CD8-positive, alpha-beta memory T cell (primary cell): Measurements from ENCODE around the gene OR10D3. TPM values are rescaled to one million over a fixed set of nuclear protein-coding genes. Genes with fewer than 3 reads are reported as not detected.

ENCODE experiments used
- CTCF ChIA-PET: fragments of 350-600 bp; sonication (Branson Sonifier 250); formaldehyde crosslinking; loops from one replicate; lab custom pipeline; 2021; ENCODE audit warnings: antibody characterized with exemption; lab: Charles Lee
- POLR2A ChIA-PET: fragments of 350-600 bp; sonication (Branson Sonifier 250); formaldehyde crosslinking; loops from one replicate; lab custom pipeline; 2021; ENCODE audit warnings: antibody characterized with exemption; lab: Charles Lee
- DNase-seq, 5 donors: peaks; one replicate each; pipeline versions ENCODE4 v3.0.0 to v3.0.0-alpha.2; 2020 to 2022; ENCODE audit warnings: mixed read lengths in 1 of 5
- H3K27ac ChIP-seq: one replicate; pipeline ENCODE4 v1.7.0; 2013; ENCODE audit warnings: low read depth, mild to moderate bottlenecking, low read length, moderate library complexity
- H3K27me3 ChIP-seq: 2 replicates; pipeline ENCODE4 v1.7.0; 2013; ENCODE audit warnings: low read length, mild to moderate bottlenecking; ENCODE audit not compliant: insufficient read depth, poor library complexity, severe bottlenecking
- H3K36me3 ChIP-seq: 2 replicates; pipeline ENCODE4 v1.7.0; 2013; ENCODE audit warnings: mild to moderate bottlenecking, low read length, moderate library complexity; ENCODE audit not compliant: insufficient read depth
- H3K4me1 ChIP-seq: 2 replicates; pipeline ENCODE4 v1.7.0; 2013; ENCODE audit warnings: mild to moderate bottlenecking, low read length, moderate library complexity; ENCODE audit not compliant: insufficient read depth
- H3K4me3 ChIP-seq: 2 replicates; pipeline ENCODE4 v1.7.0; 2013; ENCODE audit warnings: mild to moderate bottlenecking, low read length
- H3K9me3 ChIP-seq: 2 replicates; pipeline ENCODE4 v1.7.0; 2013; ENCODE audit warnings: mild to moderate bottlenecking, low read length
- H3K27ac Mint-ChIP-seq, 8 donors: one replicate each; pipeline ENCODE4 v1.8.0; 2020 to 2021; ENCODE audit warnings: mixed read lengths in 8 of 8, mild to moderate bottlenecking in 6 of 8, inconsistent platforms in 3 of 8, moderate library complexity in 3 of 8
- H3K27me3 Mint-ChIP-seq, 2 donors: one replicate each; pipeline ENCODE4 v1.8.0; 2020 to 2021; ENCODE audit warnings: mixed read lengths in 2 of 2, mild to moderate bottlenecking in 1 of 2, moderate library complexity in 1 of 2
- H3K36me3 Mint-ChIP-seq, 3 donors: one replicate each; pipeline ENCODE4 v1.8.0; 2020 to 2021; ENCODE audit warnings: mixed read lengths in 3 of 3, inconsistent platforms in 1 of 3, mild to moderate bottlenecking in 1 of 3
- H3K4me1 Mint-ChIP-seq, 3 donors: one replicate each; pipeline ENCODE4 v1.8.0; 2020 to 2021; ENCODE audit warnings: mixed read lengths in 3 of 3, inconsistent platforms in 1 of 3, mild to moderate bottlenecking in 1 of 3
- H3K4me3 Mint-ChIP-seq, 7 donors: one replicate each; pipeline ENCODE4 v1.8.0; 2020 to 2021; ENCODE audit warnings: mixed read lengths in 7 of 7, mild to moderate bottlenecking in 6 of 7, moderate library complexity in 4 of 7, inconsistent platforms in 2 of 7
- H3K9me3 Mint-ChIP-seq, 5 donors: one replicate each; pipeline ENCODE4 v1.8.0; 2020 to 2022; ENCODE audit warnings: mixed read lengths in 5 of 5, mild to moderate bottlenecking in 3 of 5, moderate library complexity in 2 of 5, inconsistent platforms in 1 of 5
- polyA plus RNA-seq: library from polyadenylated mRNA; unstranded; fragments of 300-500 nt; fragmentation: Illumina TruSeq; gene quantifications from one replicate; pipeline ENCODE4 v1.2.3, GENCODE V29; 2021
- total RNA-seq, 2 experiments: library from RNA; stranded (reverse); gene quantifications; one replicate each; pipeline ENCODE4 v1.2.3, GENCODE V29; 2021

Gene OR10D3, protein sequence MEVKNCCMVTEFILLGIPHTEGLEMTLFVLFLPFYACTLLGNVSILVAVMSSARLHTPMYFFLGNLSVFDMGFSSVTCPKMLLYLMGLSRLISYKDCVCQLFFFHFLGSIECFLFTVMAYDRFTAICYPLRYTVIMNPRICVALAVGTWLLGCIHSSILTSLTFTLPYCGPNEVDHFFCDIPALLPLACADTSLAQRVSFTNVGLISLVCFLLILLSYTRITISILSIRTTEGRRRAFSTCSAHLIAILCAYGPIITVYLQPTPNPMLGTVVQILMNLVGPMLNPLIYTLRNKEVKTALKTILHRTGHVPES
- total RNA-seq (not detected), polyA plus RNA-seq (not detected)

DNA sequence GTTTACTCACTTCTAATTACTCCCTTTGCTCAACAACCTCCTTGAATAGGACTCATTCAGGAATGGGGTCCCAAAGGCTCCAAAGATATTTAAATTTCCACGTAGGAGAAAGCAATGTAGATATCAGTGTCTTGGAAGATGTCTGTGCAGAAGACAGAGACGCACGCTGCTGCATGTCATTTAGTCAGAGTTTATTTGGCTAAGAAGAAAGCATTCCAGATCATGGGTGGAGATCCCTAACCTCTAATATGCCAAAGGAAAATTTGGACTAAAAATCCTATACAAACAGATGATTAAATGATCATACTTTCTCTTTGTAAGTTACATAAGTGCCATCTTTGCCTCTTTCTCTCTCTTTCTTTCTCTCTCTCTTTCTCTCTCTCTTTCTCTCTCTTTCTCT, at the start of gene OR10D3:
Gene OR10D3 (plus strand): TSS at position 278 of the 400 bp plus-strand sequence. CDS start 1,925 bp downstream, outside the sequence.
- H3K9me3 Mint-ChIP-seq = peaks cover 0 to 4% (median 0%) of the 10 kb centered on the region in 5 donors
- H3K27ac Mint-ChIP-seq = no peak within 1 kb of the TSS
- Histone ChIP-seq H3K27ac (no peak within 1 kb of the TSS), H3K4me3 (no peak within 1 kb of the TSS), H3K9me3 (no peaks in the 10 kb centered on the region), H3K27me3 (no peaks in the 10 kb centered on the region), H3K36me3 (no peaks in the 10 kb centered on the region), H3K4me1 (no peaks in the 10 kb centered on the region)
- ChIA-PET POLR2A (no interaction called here), CTCF (no interaction called here)
- no peak within 1 kb of the TSS for H3K4me3 Mint-ChIP-seq
- DNase-seq = no peak
- no peaks in the 10 kb centered on the region for H3K36me3 Mint-ChIP-seq
- H3K4me1 Mint-ChIP-seq = no peaks in the 10 kb centered on the region
- peaks cover 0 to 7% of the 10 kb centered on the region in 2 donors for H3K27me3 Mint-ChIP-seq

DNA sequence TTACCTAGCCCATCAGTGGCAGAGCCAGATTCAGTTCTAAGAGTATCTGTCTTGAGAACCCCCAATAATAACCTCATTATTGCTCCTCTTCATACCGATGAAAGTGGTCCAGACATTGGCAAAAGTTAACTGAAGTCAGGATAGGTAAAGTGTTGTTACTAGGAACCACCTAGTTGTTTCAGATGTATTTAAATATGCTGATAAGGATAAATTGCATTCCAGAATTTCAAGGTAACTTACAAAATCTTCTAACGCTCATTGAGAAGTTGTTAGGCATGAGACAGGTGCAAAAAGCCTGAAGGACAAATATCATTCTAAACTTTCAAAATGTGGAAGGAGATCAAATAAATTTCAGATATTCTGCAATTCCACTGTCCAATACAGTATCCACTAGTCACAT, 40.1 kb upstream of the OR10D3 start:
- no peak overlapping the region for H3K4me3 ChIP-seq
- no peaks in the 10 kb centered on the region for H3K4me1 ChIP-seq
- H3K36me3 ChIP-seq = no peaks in the 10 kb centered on the region
- peaks cover 2 to 16% (median 14%) of the 10 kb centered on the region in 3 donors for H3K36me3 Mint-ChIP-seq
- no peak overlapping the region for H3K4me3 Mint-ChIP-seq
- no peak overlapping the region for H3K27ac ChIP-seq
- no peaks in the 10 kb centered on the region for H3K27me3 Mint-ChIP-seq
- DNase-seq = no peak
- ChIA-PET CTCF (no interaction called here), POLR2A (no interaction called here)
- H3K9me3 Mint-ChIP-seq = peaks cover 0 to 8% (median 4%) of the 10 kb centered on the region in 5 donors
- no peaks in the 10 kb centered on the region for H3K9me3 ChIP-seq
- no peak overlapping the region for H3K27ac Mint-ChIP-seq
- no peaks in the 10 kb centered on the region for H3K27me3 ChIP-seq
- no peaks in the 10 kb centered on the region for H3K4me1 Mint-ChIP-seq

DNA sequence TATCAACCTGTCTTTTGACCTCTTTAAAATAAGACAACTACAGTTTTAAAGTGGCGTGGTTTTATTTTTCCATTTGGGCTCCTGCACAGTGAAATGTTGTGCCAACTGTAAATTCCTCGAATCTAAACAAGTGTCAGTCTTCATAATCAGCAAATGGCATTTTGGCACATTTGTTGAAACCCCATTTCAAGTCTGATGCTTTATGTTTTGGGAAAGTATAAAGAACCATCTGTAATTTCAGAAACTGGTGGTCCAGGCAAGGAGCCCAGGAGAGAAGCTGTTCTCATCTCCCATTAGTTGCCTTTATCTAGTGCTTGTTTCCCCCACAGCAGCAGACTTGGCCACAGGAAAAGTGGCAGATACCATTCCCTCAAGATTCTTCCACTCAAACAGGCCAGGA, 35.2 kb upstream of the OR10D3 start:
- POLR2A ChIA-PET = no interaction called here
- no peak overlapping the region for H3K4me3 ChIP-seq
- peaks cover 0 to 2% (median 0%) of the 10 kb centered on the region in 3 donors for H3K36me3 Mint-ChIP-seq
- CTCF ChIA-PET = no interaction called here
- no peak overlapping the region for H3K4me3 Mint-ChIP-seq
- no peaks in the 10 kb centered on the region for H3K4me1 Mint-ChIP-seq
- no peaks in the 10 kb centered on the region for H3K36me3 ChIP-seq
- H3K27ac Mint-ChIP-seq = no peak overlapping the region
- no peak overlapping the region for H3K27ac ChIP-seq
- no peaks in the 10 kb centered on the region for H3K27me3 ChIP-seq
- H3K27me3 Mint-ChIP-seq = peaks cover 0 to 3% of the 10 kb centered on the region in 2 donors
- no peaks in the 10 kb centered on the region for H3K4me1 ChIP-seq
- no peaks in the 10 kb centered on the region for H3K9me3 Mint-ChIP-seq
- H3K9me3 ChIP-seq = no peaks in the 10 kb centered on the region
- no peak for DNase-seq

DNA sequence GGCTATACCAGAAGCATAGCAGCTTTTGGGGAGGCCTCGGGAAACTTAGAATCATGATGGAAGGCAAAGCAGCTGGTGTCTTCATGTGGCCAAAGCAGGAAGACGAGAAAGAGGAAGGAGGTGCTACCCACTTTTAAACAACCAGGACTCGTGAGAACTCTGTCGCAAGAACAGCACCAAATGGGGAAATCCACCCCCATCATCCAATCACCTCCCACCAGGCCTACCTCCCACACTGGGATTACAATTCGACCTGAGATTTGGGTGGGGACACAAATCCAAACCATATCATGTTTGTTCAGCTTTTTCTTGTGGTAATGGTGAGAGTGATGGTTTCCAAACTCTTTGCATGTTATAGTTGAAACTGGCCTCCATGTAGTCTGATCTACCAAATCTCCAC, 32.5 kb upstream of the OR10D3 start:
- POLR2A ChIA-PET = no interaction called here
- Mint-ChIP-seq H3K27me3 (peaks cover 0 to 3% of the 10 kb centered on the region in 2 donors), H3K36me3 (no peaks in the 10 kb centered on the region), H3K4me3 (no peak overlapping the region), H3K9me3 (no peaks in the 10 kb centered on the region), H3K27ac (peak overlapping the region in 1 of 8 donors; percentile 26), H3K4me1 (no peaks in the 10 kb centered on the region)
- DNase-seq = no peak
- no peaks in the 10 kb centered on the region for H3K27me3 ChIP-seq
- no peaks in the 10 kb centered on the region for H3K4me1 ChIP-seq
- CTCF ChIA-PET = no interaction called here
- no peak overlapping the region for H3K4me3 ChIP-seq
- H3K27ac ChIP-seq = no peak overlapping the region
- H3K36me3 ChIP-seq = no peaks in the 10 kb centered on the region
- no peaks in the 10 kb centered on the region for H3K9me3 ChIP-seq

DNA sequence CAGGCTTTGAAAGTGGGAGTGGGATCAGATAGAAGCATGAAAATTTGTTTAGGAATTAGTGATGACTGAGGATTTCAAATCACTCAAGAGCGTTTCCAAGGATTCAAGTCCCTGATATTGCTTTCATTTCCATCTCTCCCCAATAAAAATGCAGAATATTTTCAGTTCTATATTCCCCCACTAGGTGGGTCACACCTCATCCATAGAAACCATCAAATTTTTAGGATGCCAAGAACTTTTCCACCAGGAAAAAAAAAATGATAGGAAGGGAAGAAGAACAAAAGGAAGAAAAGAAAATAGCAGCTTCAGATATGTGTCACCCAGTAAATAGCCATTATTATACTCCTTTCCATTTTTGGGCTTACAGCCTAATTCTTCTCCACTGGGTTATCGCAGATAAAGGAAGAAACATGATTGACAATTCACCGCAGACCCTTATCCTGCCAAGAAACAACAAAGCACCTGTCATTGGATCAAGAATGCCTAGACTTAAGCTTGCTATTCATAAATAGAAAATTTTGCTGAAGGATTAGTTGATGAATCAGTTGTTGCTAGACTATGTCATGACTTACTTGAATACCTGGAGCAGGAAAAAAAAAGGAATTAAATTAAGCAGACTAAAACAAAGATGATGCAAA, 30.3 kb upstream of the OR10D3 start:
- Histone ChIP-seq H3K36me3 (no peaks in the 10 kb centered on the region), H3K27me3 (no peaks in the 10 kb centered on the region), H3K4me3 (no peak overlapping the region), H3K27ac (no peak overlapping the region), H3K9me3 (no peaks in the 10 kb centered on the region), H3K4me1 (no peaks in the 10 kb centered on the region)
- DNase-seq = no peak
- H3K27me3 Mint-ChIP-seq = peaks cover 0 to 3% of the 10 kb centered on the region in 2 donors
- ChIA-PET CTCF (no interaction called here), POLR2A (no interaction called here)
- no peak overlapping the region for H3K27ac Mint-ChIP-seq
- H3K4me3 Mint-ChIP-seq = no peak overlapping the region
- no peaks in the 10 kb centered on the region for H3K36me3 Mint-ChIP-seq
- no peaks in the 10 kb centered on the region for H3K4me1 Mint-ChIP-seq
- H3K9me3 Mint-ChIP-seq = no peaks in the 10 kb centered on the region

DNA sequence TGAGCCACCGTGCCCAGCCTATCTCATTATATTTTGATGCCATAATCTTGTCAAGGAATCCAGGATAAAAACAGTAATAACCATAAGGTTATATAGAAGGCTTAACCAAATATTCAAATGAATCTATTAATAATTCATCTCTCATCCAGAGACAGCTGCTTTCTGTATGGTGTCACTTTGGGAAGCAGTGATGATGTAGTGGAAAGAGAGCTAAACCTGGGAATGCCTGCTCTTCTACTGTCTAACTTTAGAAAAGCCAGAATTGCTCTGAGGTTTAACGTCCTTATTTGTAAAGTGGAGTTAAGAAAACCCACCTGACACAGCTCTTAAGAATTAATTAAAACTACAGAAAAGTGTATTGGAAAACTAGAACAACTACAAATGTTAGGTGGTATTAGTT, 29.3 kb upstream of the OR10D3 start:
- Mint-ChIP-seq H3K27ac (no peak overlapping the region), H3K36me3 (no peaks in the 10 kb centered on the region), H3K27me3 (peaks cover 3 to 6% of the 10 kb centered on the region in 2 donors), H3K9me3 (no peaks in the 10 kb centered on the region), H3K4me3 (no peak overlapping the region), H3K4me1 (no peaks in the 10 kb centered on the region)
- Histone ChIP-seq H3K9me3 (no peaks in the 10 kb centered on the region), H3K4me1 (no peaks in the 10 kb centered on the region), H3K27ac (no peak overlapping the region), H3K4me3 (no peak overlapping the region), H3K27me3 (no peaks in the 10 kb centered on the region), H3K36me3 (no peaks in the 10 kb centered on the region)
- ChIA-PET CTCF (no interaction called here), POLR2A (no interaction called here)
- DNase-seq = no peak

- no peak for DNase-seq
- Histone ChIP-seq H3K27me3 (no peaks in the 10 kb centered on the region), H3K9me3 (no peaks in the 10 kb centered on the region), H3K27ac (no peak overlapping the region), H3K4me3 (no peak overlapping the region), H3K4me1 (no peaks in the 10 kb centered on the region), H3K36me3 (no peaks in the 10 kb centered on the region)
- Mint-ChIP-seq H3K36me3 (no peaks in the 10 kb centered on the region), H3K27me3 (peaks cover 0 to 10% of the 10 kb centered on the region in 2 donors), H3K4me3 (no peak overlapping the region), H3K27ac (no peak overlapping the region), H3K4me1 (no peaks in the 10 kb centered on the region), H3K9me3 (no peaks in the 10 kb centered on the region)
- CTCF ChIA-PET = no interaction called here
- POLR2A ChIA-PET = no interaction called here
Measured at GRCh38 chr11:124159481-124159880, 23.7 kb upstream of the OR10D3 start.

- H3K27me3 Mint-ChIP-seq = peaks cover 1 to 10% of the 10 kb centered on the region in 2 donors
- no peak overlapping the region for H3K4me3 Mint-ChIP-seq
- H3K9me3 ChIP-seq = no peaks in the 10 kb centered on the region
- no peaks in the 10 kb centered on the region for H3K4me1 ChIP-seq
- no peaks in the 10 kb centered on the region for H3K4me1 Mint-ChIP-seq
- no peak overlapping the region for H3K4me3 ChIP-seq
- H3K9me3 Mint-ChIP-seq = peaks cover 0 to 3% (median 3%) of the 10 kb centered on the region in 5 donors
- CTCF ChIA-PET = no interaction called here
- H3K36me3 ChIP-seq = no peaks in the 10 kb centered on the region
- H3K27ac ChIP-seq = no peak overlapping the region
- H3K27ac Mint-ChIP-seq = no peak overlapping the region
- no peaks in the 10 kb centered on the region for H3K36me3 Mint-ChIP-seq
- H3K27me3 ChIP-seq = no peaks in the 10 kb centered on the region
- POLR2A ChIA-PET = no interaction called here
- DNase-seq = no peak
Measured at GRCh38 chr11:124160986-124161385, 22.2 kb upstream of the OR10D3 start.
